Islet of Langerhans (tissue), 1 donor: ENCODE results near the gene C16orf78.

Experiments
- FAIRE-seq: peaks from one replicate; lab custom pipeline; 2011; peaks lifted over from hg19 to GRCh38; lab: Jason Lieb, UNC

The C16orf78 gene

DNA sequence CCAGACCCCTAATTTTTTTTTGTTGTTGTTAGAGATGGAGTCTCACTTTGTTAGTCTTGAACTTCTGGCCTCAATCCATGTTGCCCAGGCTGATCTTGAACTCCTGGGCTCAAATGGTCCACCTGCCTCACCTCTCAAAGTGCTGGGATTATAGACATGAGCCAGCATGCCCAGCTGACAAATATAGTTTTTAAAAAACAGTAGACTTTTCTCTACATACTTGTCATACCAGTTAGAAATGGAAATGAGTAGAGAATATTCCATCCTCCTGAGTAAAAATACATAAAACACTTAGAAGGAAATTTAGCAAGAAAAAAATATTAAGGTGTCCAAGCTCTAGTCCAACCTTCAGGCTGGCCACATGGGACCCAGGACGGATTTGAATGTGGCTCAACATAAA is 21.4 kb downstream of the C16orf78 start:
- FAIRE-seq = no peak

GRCh38 chr16:49396206-49396720 is 22.7 kb downstream of the C16orf78 start:
- FAIRE-seq = no peak

DNA sequence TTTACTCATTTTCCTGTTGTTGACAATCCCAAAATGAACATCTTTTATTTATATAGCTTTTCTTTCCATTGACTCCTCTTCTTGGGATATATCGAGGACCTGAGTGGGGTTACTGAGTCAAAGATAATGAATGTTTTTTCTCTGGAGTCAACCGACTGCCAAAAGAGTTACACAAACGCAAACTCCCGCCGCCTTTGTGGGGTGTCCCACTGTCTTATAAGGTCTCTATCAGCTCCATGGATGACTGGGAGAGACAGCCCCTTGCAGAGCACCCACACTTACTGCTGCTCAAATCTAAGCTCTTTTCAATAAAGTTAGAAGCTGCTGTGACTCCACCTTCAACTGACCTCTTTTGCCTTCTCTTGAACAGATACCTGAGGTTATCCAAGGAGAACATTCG is 25.2 kb downstream of the C16orf78 start:
- FAIRE-seq = no peak

DNA sequence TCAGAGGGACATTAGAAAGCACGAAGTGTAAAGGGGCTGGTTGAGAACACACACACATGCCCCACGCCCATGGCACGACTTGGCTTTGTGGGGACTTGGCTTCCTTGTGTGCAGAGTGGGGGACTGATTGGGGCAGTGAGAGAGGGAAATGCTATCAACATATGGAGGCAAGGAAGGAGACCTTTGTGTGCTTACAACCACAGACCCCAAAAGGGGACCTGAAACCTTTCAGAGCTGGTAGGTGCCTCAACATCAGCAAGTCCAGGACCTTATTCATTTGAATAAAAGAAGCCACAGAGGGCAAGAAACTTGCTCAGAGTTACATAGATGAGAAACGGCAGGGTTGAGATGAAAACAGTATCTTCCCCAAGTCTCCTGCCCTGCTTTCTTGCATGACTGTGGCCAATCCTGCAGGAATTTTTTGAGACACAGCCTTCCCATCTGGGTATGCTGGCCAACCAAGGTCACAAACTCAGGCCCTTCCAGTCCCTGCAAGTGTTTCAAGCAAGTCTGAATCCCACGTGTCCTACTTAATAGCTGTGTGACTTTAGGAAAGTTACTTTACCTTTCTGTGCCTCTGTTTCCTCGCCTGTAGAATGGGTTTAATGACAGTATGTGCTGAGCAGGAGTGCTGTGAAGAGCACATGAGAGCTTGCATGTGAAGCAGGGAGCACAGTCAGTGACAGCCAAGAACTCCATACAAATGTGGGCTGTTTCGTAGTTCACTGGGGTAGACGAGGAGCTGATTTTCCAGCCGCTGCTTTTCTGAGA is 26.2 kb downstream of the C16orf78 start:
- FAIRE-seq = no peak

DNA sequence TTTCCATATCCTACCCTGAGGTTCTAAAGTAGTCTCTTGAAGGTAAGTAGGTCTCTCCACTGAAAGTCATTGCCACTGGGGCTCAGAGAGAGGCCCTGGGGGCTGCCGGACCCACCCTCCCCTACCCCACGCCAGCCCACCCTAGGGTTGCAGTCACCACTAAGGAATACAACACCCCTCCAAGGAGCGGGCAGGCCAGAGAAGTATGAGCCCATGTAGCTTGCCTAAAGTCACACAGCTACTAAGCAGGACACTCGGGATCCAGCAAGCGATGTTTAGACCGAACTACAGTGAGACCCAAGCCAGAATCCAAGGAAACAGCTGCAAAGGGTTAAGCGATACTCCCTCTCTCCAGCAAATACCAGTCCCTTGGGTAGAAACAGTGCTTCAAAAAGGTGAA is 27.0 kb downstream of the C16orf78 start:
- no peak for FAIRE-seq

- FAIRE-seq = no peak
These were observed 31.5 kb downstream of the C16orf78 start for GRCh38 chr16:49405123-49405522.

DNA sequence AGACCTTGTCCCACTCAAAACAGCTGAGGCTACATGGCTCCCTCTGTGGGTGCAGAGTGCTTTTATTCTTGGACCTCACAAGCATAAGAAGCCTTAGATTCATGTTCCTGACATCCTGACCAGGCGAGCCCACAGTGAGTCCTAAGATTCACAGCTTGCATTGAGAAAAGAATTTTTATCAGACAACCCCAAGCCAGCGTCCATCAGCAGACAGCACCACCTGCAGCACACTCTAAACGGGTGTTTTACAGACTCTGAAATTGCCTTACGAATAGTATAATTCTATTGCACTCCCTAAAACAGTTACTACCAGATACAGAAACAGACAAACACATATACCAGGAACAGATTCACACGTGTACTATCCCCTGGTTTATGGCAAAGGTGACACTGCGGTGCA is 31.9 kb downstream of the C16orf78 start:
- FAIRE-seq = no peak

- FAIRE-seq = no peak
These were observed 34.4 kb downstream of the C16orf78 start for GRCh38 chr16:49407873-49408550.

DNA sequence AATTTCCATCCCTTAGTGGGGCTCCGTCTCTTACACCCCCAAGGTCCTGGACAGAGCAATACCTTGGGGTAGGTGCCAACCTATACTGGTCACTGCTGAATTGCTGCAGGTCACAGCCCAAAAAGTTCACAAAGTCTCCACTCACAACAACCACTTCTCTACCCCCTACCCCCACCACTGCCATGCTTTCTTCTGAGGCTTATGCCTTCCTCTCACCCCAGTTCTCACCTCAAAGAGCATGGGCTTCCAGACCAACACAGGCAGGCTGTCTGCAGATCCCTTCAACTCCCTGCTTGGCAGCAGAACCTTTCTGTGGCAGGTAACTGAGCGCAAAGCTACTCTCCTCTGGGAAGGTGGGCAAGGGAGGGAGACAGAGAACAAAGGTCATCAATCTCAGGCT is 35.5 kb downstream of the C16orf78 start:
- FAIRE-seq = no peak

- no peak for FAIRE-seq
These were observed 36.6 kb downstream of the C16orf78 start for GRCh38 chr16:49410226-49410625.

DNA sequence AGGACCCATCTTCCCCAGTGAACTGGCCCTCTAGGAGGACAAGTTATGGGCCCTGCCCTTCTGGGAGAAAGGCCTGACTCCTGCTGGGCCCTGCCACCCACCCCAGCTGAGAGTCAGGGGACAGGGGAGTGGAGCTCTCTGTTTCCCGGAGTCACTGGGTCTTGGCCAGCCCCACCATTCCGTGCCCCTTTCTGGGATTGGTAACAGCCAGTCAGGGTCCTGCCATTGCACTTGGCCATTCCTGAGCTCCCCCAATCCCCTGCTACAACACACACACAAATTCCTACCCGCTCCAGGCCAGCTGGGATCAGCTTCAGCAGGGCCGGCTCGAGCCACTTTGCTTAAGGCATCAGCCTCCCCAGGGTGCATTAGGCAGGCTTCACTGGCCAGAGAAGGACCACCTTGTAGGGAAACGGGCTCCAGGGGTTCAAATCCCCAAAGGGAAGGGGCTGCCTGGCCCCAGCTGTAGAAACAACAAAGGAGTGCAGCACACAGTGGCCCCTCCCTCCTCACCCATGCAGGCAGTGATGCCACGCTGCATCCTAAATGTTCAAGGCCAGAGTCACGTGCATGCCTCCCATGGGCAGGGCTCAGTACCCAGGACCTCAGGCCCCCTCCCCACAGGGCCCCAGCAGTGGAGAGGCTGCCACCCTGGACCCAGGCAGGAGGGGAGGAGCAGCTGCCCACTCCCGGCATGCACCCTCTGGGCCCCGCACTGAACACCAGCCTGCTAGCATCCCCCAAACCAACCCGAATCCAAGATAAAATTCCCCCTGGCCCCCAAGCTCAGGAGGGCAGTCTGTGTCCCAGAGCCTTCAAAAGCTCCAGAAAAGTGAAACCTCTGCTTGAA is 37.7 kb downstream of the C16orf78 start:
- no peak for FAIRE-seq

GRCh38 chr16:49414671-49415070 is 41.1 kb downstream of the C16orf78 start:
- no peak for FAIRE-seq

GRCh38 chr16:49415083-49415482 is 41.5 kb downstream of the C16orf78 start:
- no peak for FAIRE-seq

- FAIRE-seq = no peak
These were observed 42.5 kb downstream of the C16orf78 start for GRCh38 chr16:49416001-49416675.

DNA sequence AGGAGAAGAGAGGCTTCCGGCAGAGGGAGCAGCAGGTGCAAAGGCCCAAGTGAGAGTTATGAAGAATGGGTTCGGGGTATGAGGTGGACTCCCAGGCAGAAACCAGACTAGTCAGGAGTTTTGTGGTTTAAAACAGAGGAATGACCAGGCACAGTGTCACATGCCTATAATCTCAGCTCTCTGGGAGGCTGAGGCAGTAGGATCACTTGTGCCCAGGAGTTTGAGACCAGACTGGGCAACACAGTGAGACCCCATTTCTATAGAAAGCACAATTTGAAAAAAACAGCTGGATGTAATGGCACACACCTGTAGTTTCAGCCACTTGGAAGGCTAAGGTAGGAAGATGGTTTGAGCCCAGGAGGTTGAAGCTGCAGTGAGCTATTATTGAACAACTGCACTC is 43.8 kb downstream of the C16orf78 start:
- no peak for FAIRE-seq

DNA sequence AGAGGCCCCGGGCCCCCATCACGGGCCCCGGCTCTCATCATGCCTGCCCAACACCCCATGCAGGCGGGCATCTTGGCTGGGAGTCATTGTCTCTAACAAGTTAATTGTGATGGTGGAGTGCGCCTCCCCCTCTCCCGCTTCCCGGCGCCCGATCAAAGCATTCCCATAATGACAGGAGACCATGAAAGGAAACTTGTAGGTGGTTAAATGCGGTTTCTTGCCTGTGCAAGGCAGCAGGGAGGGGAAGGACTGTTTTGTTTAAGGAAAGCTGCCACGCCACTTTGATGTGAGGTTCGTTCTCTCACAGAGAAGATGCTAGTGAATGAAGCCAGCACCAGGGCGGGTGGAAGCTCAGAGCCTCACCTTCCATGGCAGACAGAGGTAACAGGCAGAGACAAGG is 45.4 kb downstream of the C16orf78 start:
- FAIRE-seq = no peak

- FAIRE-seq = no peak
These were observed 46.3 kb downstream of the C16orf78 start for GRCh38 chr16:49419862-49420261.

DNA sequence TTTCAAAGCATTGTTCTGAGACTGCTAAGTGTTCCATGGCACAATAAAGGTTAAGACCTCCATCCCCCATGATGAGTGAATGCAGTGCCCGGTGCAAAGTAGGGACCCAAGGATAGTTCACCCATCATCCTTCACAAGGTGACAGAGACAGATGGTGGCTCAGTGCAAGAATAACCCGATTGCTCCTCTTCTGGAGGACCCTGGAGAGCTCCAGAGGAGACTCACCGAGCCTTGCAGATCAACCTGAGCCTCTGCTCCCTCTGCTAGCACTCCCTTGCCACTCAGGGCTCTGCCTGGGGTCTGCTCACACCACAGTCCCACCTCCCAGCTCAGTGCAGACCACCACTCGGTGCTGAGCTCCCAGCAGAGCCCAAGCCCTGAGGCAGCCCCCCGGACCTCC is 49.3 kb downstream of the C16orf78 start:
- no peak for FAIRE-seq

DNA sequence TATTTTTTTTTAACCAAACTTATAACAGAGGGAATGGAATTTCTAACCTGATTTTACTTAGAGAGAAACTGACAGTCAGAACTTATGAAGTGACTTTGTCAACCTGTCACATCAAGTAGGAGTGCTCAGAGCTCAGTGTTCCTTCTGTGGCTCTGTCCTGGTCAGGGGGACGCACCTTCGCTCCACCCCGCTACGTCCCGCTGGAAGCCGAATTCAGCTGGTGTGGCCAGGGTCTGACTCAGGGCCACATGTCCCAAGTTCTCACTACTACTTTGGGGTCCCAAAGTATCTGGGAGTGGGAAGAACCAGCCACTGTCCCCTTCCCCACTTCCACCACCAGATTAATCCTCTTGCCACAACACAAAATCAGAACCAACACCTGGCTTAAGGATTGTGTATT is 51.4 kb downstream of the C16orf78 start:
- FAIRE-seq = no peak

DNA sequence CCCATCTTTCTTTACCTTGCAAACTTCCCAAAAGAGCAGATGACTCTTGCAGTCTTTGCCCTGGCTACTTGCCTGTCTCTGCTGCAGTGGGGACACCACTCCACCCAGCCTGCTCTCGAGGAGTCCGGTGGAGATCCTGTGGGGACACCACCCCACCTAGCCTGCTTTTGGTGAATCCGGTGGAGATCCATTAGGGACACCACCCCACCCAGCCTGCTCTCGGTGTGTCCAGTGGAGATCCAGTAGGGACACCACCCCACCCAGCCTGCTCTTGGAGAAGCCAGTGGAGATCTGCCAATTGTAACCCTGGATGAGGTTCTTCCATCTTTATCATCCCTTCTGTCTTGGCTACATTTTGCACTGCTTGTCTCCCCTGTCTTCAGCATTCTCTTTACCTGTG is 54.2 kb downstream of the C16orf78 start:
- no peak for FAIRE-seq

DNA sequence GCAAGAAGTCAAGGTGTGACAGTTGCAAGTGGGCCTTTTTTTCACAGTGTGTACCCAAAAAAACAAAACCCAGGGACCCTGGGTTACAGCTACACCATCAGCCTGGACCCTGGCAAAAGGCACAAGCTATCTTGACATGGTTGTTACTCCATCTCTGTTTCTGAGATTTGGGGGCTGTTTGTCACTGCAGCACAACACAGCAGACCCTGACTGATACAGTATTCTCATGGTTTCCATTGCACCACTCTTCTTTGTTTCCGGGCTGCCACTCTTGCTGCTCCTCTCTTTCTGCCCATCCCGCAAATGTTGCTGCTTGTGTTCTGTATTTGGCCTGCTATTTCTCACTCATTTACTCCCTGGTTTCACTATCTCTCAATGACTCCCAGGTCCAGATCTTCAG is 55.2 kb downstream of the C16orf78 start:
- no peak for FAIRE-seq

- FAIRE-seq = no peak
These were observed 57.4 kb downstream of the C16orf78 start for GRCh38 chr16:49431040-49431439.
